Calu3 (cell line): ENCODE measurements around the gene KMT2A. TPM values are rescaled to one million over a fixed set of nuclear protein-coding genes. Genes with fewer than 3 reads are reported as not detected.

Experiments used
- BruUV-seq: library from RNA; stranded (reverse); fragments of 400-500 nt; replicated peaks from 2 replicates; lab custom pipeline; 2021; lab: Mats Ljungman, UMichigan
- CTCF ChIA-PET: fragments of 300-600 bp; sonication (Branson Sonifier 250); formaldehyde crosslinking; loops from one replicate; lab custom pipeline; 2022; ENCODE audit warnings: antibody characterized with exemption; lab: Charles Lee
- DNase-seq: peaks from one replicate; pipeline ENCODE4 v3.0.0; 2022
- H3K27ac Mint-ChIP-seq: one replicate; pipeline ENCODE4 v1.8.0; 2022; ENCODE audit warnings: mixed read lengths; ENCODE audit not compliant: unreplicated experiment
- H3K27me3 Mint-ChIP-seq: one replicate; pipeline ENCODE4 v1.8.0; 2022; ENCODE audit warnings: mixed read lengths; ENCODE audit not compliant: unreplicated experiment
- H3K36me3 Mint-ChIP-seq: one replicate; pipeline ENCODE4 v1.8.0; 2022; ENCODE audit warnings: mild to moderate bottlenecking, moderate library complexity, mixed read lengths; ENCODE audit not compliant: insufficient read depth, unreplicated experiment
- H3K4me1 Mint-ChIP-seq: one replicate; pipeline ENCODE4 v1.8.0; 2022; ENCODE audit warnings: mild to moderate bottlenecking, low read depth, mixed read lengths; ENCODE audit not compliant: unreplicated experiment
- H3K4me3 Mint-ChIP-seq: one replicate; pipeline ENCODE4 v1.8.0; 2022; ENCODE audit warnings: mild to moderate bottlenecking, low read depth, moderate library complexity, mixed read lengths; ENCODE audit not compliant: unreplicated experiment
- H3K9me3 Mint-ChIP-seq: one replicate; pipeline ENCODE4 v1.8.0; 2022; ENCODE audit warnings: low read depth, mixed read lengths; ENCODE audit not compliant: unreplicated experiment
- CTCF ChIP-seq: fragments of 200-600 bp; IDR thresholded peaks from one replicate; pipeline ENCODE4 v1.8.0; 2022; ENCODE audit warnings: antibody characterized with exemption; ENCODE audit not compliant: unreplicated experiment
- intact Hi-C: fragments of 100-400 bp; cut with micrococcal nuclease; formaldehyde crosslinking; loops from one replicate; pipeline ENCODE4 v1.10.0; 2022; ENCODE audit not compliant: unreplicated experiment
- total RNA-seq: library from RNA; stranded (reverse); gene quantifications from 2 replicates; pipeline ENCODE4 v1.2.3, GENCODE V29; 2022

Gene KMT2A
- total RNA-seq, 1 experiment from 2014 or later: 58.1 TPM

GRCh38 chr11:118524757-118525470 lies 88.6 kb downstream of the KMT2A start:
- CTCF ChIA-PET: no interaction called here
- BruUV-seq: no TSS peak
- Mint-ChIP-seq H3K9me3 (no peaks in the 10 kb centered on the region), H3K4me1 (peaks cover 11% of the 10 kb centered on the region), H3K4me3 (no peak overlapping the region), H3K27ac (no peak overlapping the region), H3K36me3 (peaks cover 42% of the 10 kb centered on the region), H3K27me3 (no peaks in the 10 kb centered on the region)
- TF ChIP-seq CTCF: no peak
- intact Hi-C loops: no loop called here
- DNase-seq: no peak

- intact Hi-C loops: no loop called here
Measured at GRCh38 chr11:118526688-118527087, 90.4 kb downstream of the KMT2A start.

GRCh38 chr11:118527109-118527508 lies 90.8 kb downstream of the KMT2A start, which contains the start of gene TTC36:
Gene TTC36 (plus strand): TSS chr11:118527474. CDS start chr11:118527495, 21 bp downstream.
- TF ChIP-seq CTCF: no peak
- Mint-ChIP-seq H3K36me3 (peaks cover 47% of the 10 kb centered on the region), H3K27me3 (no peaks in the 10 kb centered on the region), H3K9me3 (no peaks in the 10 kb centered on the region), H3K4me1 (peaks cover 13% of the 10 kb centered on the region), H3K27ac (no peak within 1 kb of the TSS), H3K4me3 (no peak within 1 kb of the TSS)
- CTCF ChIA-PET: no interaction called here
- DNase-seq: no peak
- intact Hi-C loops: no loop called here
- no TSS peak for BruUV-seq

More at GRCh38 chr11:118526688-118527087, 90.4 kb downstream of the KMT2A start:
- no peaks in the 10 kb centered on the region for H3K27me3 Mint-ChIP-seq
- no peak for TF ChIP-seq CTCF
- no peak for DNase-seq
- no TSS peak for BruUV-seq
- H3K36me3 Mint-ChIP-seq: peaks cover 44% of the 10 kb centered on the region
- no peak overlapping the region for H3K4me3 Mint-ChIP-seq
- H3K9me3 Mint-ChIP-seq: no peaks in the 10 kb centered on the region
- CTCF ChIA-PET: no interaction called here
- peaks cover 13% of the 10 kb centered on the region for H3K4me1 Mint-ChIP-seq
- H3K27ac Mint-ChIP-seq: no peak overlapping the region

GRCh38 chr11:118528511-118528910 lies 92.2 kb downstream of the KMT2A start:
- no peaks in the 10 kb centered on the region for H3K27me3 Mint-ChIP-seq
- BruUV-seq: no TSS peak
- H3K27ac Mint-ChIP-seq: no peak overlapping the region
- no peak for DNase-seq
- no peaks in the 10 kb centered on the region for H3K9me3 Mint-ChIP-seq
- H3K4me3 Mint-ChIP-seq: no peak overlapping the region
- peaks cover 13% of the 10 kb centered on the region for H3K4me1 Mint-ChIP-seq
- CTCF ChIA-PET: no interaction called here
- intact Hi-C loops: no loop called here
- no peak for TF ChIP-seq CTCF
- peaks cover 41% of the 10 kb centered on the region for H3K36me3 Mint-ChIP-seq
